ENCODE results near the gene SLC35E3.
A peak's percentile ranks its signal among the peaks of the same experiment; 100 is the strongest.
"Not testable (repeated sequence)": the region's sequence is repeated elsewhere in the genome, so short reads cannot be mapped to it uniquely, and the experiment has no call there.

Gene SLC35E3

DNA sequence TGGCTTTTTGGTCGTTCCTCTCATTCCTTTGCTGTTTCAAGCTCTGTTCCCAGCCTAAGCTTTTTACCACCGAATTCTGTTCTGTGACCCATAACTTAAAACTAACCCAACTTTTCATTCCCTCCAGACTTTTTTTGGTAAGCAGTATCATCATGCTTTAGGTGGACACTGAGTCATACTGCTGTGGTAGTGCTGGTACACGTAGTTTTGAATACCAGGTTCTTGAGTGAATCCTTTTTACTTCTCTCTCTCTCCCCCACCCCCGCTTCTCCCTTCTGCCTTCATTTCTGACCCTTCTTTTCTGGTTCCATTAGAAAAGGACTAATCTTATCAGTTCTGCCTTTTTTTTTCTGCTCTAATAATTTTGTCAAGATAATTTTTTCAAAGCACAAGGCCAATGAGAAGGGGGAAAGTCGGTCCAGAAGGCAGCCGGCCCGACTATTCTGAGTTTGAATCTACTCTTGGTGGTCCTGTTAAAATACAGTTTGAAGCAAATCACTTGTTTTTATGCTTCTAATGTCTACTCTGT lies 59.7 kb downstream of the SLC35E3 start:
- Histone ChIP-seq H3K27me3 (no peaks in the 10 kb centered on the region), H3K9me3 (no peaks in the 10 kb centered on the region), H3K27ac (no peak overlapping the region), H3K36me3 (peaks cover 10 to 11% (median 11%) of the 10 kb centered on the region in 3 donors), H3K4me3 (no peak overlapping the region), H3K4me1 (peaks cover 0 to 19% (median 4%) of the 10 kb centered on the region in 4 donors)
- intact Hi-C loops (cut with DNase I; ENCODE audit: low total_unique reads) = loop anchor here (5.0 kb wide), 1 partner anchor 58 kb away; the partner anchor contains the start of gene SLC35E3
- DNase-seq = no peak
- TF ChIP-seq, protein P1, sequence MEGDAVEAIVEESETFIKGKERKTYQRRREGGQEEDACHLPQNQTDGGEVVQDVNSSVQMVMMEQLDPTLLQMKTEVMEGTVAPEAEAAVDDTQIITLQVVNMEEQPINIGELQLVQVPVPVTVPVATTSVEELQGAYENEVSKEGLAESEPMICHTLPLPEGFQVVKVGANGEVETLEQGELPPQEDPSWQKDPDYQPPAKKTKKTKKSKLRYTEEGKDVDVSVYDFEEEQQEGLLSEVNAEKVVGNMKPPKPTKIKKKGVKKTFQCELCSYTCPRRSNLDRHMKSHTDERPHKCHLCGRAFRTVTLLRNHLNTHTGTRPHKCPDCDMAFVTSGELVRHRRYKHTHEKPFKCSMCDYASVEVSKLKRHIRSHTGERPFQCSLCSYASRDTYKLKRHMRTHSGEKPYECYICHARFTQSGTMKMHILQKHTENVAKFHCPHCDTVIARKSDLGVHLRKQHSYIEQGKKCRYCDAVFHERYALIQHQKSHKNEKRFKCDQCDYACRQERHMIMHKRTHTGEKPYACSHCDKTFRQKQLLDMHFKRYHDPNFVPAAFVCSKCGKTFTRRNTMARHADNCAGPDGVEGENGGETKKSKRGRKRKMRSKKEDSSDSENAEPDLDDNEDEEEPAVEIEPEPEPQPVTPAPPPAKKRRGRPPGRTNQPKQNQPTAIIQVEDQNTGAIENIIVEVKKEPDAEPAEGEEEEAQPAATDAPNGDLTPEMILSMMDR (IDR thresholded peaks at IDR 0.05) = no peak

DNA sequence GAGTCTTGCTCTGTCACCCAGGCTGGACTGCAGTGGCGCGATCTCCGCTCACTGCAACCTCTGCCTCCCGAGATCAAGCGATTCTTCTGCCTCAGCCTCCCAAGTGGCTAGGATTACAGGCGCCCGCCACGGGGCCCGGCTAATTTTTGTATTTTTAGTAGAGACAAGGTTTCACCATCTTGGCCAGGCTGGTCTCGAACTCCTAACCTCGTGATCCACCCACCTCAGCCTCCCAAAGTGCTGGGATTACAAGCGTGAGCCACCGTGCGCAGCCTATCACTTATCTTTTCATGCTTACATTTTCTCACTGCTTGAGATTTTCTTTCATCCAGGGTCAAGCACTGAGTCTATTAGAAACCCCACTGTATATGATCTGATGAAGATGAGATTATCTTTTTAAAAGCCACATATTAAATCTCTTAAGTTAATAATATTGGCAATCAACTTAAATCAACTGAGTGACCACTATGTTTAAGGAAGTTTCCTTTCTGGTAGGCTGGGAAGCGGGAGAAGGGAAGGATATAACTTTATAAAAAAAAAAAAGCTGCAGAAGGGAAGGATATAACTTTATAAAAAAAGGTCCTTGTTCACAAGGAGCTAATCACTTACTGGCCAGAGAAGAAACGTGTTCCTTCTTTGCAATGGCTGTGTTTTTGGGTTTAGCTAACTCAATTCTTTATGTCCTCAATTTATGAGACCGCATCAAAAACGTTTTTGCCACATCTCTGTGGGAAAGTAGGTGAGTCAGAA lies 60.7 kb downstream of the SLC35E3 start:
- Histone ChIP-seq H3K36me3 (peaks cover 14 to 17% (median 17%) of the 10 kb centered on the region in 3 donors), H3K27ac (peak overlapping the region; percentile 95 to 100), H3K4me1 (peaks cover 0 to 29% (median 11%) of the 10 kb centered on the region in 4 donors), H3K4me3 (peak overlapping the region; percentile 74 to 98), H3K27me3 (no peaks in the 10 kb centered on the region), H3K9me3 (no peaks in the 10 kb centered on the region)
- intact Hi-C loops (cut with DNase I; ENCODE audit: low total_unique reads) = loop anchor here (5.0 kb wide), 1 partner anchor 59 kb away; the partner anchor contains the start of gene SLC35E3
- DNase-seq = no peak
- TF ChIP-seq, protein P1 (IDR thresholded peaks at IDR 0.05) = no peak

DNA sequence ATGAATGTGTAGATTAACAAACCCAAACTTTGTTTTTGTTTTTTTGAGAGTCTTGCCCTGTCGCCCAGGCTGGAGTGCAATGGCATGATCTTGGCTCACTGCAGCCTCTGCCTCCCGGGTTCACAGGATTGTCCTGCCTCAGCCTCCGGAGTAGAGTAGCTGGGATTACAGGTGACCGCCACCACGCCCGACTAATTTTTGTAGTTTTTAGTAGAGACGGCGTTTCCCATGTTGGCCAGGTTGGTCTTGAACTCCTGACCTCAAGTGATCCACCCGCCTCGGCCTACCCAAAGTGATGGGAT lies 61.2 kb downstream of the SLC35E3 start:
- intact Hi-C loops (cut with DNase I; ENCODE audit: low total_unique reads) = loop anchor here (5.0 kb wide), 1 partner anchor 60 kb away; the partner anchor contains the start of gene SLC35E3
- peak overlapping the region; percentile 74 to 98 for H3K4me3 ChIP-seq
- peak in 1 of 2 donors; percentile 79 for DNase-seq
- H3K36me3 ChIP-seq = peaks cover 14 to 19% (median 17%) of the 10 kb centered on the region in 3 donors
- not testable (repeated sequence) for H3K27me3 ChIP-seq, H3K9me3 ChIP-seq
- H3K4me1 ChIP-seq = peaks cover 0 to 34% (median 13%) of the 10 kb centered on the region in 4 donors
- H3K27ac ChIP-seq = peak overlapping the region; percentile 95 to 100

DNA sequence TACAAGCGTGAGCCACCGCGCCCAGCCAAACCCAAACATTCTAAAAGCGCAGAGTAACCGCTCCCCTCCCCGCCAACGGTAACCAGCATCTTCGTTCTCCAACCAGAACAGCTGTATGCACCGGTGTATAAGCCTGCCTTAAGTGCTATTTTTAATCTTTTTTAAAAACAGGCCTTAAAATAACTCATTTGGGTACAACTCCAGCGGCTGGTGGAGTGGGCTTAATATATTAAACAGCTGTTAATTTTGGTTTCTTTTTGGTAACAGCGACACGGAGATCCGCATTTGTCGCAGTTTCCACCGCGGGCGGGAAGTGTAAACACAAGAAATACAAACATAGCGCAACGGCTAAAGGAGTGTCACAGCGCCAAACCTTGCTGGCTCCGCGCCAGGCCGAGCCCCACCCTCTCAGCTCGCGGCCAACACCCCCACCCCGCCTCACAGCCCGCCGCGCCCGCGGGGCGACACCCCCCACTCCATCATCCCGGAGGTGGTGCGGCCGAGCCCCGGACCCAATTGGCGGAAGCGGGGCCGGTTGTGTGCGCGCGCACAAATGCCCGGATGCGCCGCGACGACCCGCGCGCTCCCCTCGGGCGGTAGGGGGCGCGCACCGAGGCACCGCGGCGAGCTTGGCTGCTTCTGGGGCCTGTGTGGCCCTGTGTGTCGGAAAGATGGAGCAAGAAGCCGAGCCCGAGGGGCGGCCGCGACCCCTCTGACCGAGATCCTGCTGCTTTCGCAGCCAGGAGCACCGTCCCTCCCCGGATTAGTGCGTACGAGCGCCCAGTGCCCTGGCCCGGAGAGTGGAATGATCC lies 61.8 kb downstream of the SLC35E3 start, which contains the start of gene MDM2:
TSS of gene MDM2 (plus strand) at position 602 of the 812 bp plus-strand sequence. CDS start 301 bp downstream, outside the sequence.
- TF ChIP-seq, protein P1 (IDR thresholded peaks at IDR 0.05) = peak; percentile 80 to 93
- intact Hi-C loops (cut with DNase I; ENCODE audit: low total_unique reads) = loop anchor here (5.0 kb wide), 1 partner anchor 60 kb away; the partner anchor contains the start of gene SLC35E3

DNA sequence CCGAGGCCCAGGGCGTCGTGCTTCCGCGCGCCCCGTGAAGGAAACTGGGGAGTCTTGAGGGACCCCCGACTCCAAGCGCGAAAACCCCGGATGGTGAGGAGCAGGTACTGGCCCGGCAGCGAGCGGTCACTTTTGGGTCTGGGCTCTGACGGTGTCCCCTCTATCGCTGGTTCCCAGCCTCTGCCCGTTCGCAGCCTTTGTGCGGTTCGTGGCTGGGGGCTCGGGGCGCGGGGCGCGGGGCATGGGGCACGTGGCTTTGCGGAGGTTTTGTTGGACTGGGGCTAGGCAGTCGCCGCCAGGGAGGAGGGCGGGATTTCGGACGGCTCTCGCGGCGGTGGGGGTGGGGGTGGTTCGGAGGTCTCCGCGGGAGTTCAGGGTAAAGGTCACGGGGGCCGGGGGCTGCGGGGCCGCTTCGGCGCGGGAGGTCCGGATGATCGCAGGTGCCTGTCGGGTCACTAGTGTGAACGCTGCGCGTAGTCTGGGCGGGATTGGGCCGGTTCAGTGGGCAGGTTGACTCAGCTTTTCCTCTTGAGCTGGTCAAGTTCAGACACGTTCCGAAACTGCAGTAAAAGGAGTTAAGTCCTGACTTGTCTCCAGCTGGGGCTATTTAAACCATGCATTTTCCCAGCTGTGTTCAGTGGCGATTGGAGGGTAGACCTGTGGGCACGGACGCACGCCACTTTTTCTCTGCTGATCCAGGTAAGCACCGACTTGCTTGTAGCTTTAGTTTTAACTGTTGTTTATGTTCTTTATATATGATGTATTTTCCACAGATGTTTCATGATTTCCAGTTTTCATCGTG lies 62.6 kb downstream of the SLC35E3 start:
- H3K27me3 ChIP-seq = no peaks in the 10 kb centered on the region
- intact Hi-C loops (cut with DNase I; ENCODE audit: low total_unique reads) = loop anchor here (5.0 kb wide), 1 partner anchor 61 kb away; the partner anchor contains the start of gene SLC35E3
- H3K27ac ChIP-seq = peak overlapping the region; percentile 95 to 100
- H3K36me3 ChIP-seq = peaks cover 20 to 31% (median 23%) of the 10 kb centered on the region in 3 donors
- H3K9me3 ChIP-seq = no peaks in the 10 kb centered on the region
- peak; percentile 80 to 89 for DNase-seq
- peak overlapping the region; percentile 74 to 98 for H3K4me3 ChIP-seq
- TF ChIP-seq, protein P1 (IDR thresholded peaks at IDR 0.05) = no peak
- H3K4me1 ChIP-seq = peaks cover 0 to 48% (median 19%) of the 10 kb centered on the region in 4 donors

More for the DNA sequence above, 61.8 kb downstream of the SLC35E3 start, which contains the start of gene MDM2:
- H3K4me3 ChIP-seq = peak within 1 kb of the TSS; percentile 74 to 98
- no peaks in the 10 kb centered on the region for H3K9me3 ChIP-seq
- no peaks in the 10 kb centered on the region for H3K27me3 ChIP-seq
- DNase-seq = peak; percentile 90 to 96
- peaks cover 0 to 40% (median 18%) of the 10 kb centered on the region in 4 donors for H3K4me1 ChIP-seq
- H3K27ac ChIP-seq = peak within 1 kb of the TSS; percentile 95 to 100
- peaks cover 14 to 23% (median 19%) of the 10 kb centered on the region in 3 donors for H3K36me3 ChIP-seq

Measured in tibial artery (tissue), 4 donors.